ENCODE results near the gene PLCB4.

PLCB4 gene

DNA sequence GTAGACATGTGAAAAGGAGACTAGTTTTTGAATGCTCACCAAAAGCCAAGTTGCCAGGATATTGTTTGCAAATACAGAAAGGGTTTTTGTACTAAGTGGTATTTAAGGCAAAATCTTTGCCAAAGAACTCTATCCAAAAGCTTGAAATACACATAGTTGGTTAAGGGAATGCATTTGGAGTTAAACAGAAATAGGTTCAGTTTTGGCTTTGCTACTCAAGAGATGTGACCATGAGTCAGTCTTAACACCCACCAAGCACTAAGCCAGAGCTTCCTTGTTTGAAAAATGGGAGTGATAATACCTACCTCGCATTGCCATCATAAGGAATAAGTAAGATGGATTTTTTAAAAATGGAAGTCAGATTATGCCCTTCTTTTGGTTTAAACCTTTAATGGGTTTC, 253.8 kb downstream of the PLCB4 start:
- no peak for DNase-seq (ENCODE audit: low read depth in 2 of 2)

DNA sequence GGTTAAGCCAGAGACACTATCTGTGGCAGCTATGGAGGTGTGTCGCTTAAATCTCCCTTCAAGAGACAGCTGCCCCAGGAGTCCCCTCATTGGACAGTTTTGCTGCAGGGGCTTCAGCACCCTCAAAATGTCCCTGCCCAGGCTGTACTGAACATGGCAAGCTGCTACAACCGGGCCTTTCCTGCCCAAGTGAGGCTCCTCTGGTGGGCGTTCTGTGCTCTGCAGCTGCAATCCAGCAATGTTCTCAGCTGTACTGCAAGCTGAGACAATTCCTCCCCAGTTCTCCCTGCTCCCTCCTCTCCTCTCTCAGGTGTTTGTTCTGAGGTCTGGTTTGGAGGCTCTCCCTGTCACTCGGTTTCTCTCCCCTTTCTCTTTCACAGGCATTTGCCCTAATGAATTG, 254.7 kb downstream of the PLCB4 start:
- DNase-seq (ENCODE audit: low read depth in 2 of 2), result no peak

DNA sequence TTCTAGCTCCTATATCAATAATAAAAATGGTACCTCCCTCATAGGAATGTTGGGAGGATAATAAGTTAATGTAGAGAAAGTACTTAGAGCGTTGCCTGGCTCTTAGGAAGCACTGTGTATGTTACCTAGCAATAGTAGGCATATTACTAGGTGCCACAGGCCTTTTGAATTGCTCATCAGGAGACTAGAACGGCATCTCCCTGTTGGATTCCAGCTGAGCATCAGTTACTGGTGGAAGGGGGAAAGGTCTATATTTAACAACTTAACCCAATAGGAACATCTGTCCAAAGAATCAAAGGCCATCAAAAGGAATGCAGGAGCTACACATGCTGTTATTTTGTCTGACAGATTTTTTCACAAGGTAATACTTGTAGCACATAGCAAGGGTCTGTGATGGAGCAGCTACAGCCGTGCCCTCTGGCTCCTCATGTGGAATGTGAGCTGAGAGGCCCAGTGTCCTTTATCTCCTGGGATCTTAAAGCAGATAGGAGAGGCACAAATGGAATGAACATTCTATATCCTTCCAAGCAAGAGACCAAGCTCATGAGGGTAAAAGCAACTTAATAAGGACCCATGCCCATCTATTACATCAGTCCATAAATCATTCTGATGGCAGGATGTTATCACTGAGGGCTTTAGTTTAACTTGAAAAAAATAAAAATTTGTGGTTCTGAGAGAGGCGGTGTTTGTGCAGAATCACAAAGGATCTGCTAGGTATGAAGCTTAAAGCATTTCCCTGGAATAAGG, 260.6 kb downstream of the PLCB4 start:
- no peak for DNase-seq (ENCODE audit: low read depth in 2 of 2)

DNA sequence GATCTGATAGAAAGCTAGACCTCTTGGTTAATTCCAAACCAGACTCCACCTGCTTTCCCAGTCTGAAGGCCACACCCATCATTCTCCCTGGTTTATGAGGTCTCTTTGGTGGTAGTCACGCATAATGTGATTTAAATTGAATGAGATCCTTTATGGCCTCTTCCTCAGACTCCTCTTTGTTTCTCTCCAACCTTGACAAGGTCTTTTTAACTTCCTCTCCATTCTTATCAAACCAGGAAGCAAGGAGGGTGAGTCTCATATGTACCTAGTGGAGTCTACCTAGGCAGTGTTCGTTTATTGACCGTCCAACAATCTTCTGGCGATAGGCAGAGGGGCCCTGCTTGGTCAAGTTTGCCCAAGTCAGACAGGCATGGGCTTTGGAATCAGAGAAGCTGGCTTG, 261.3 kb downstream of the PLCB4 start:
- no peak for DNase-seq (ENCODE audit: low read depth in 2 of 2)

DNA sequence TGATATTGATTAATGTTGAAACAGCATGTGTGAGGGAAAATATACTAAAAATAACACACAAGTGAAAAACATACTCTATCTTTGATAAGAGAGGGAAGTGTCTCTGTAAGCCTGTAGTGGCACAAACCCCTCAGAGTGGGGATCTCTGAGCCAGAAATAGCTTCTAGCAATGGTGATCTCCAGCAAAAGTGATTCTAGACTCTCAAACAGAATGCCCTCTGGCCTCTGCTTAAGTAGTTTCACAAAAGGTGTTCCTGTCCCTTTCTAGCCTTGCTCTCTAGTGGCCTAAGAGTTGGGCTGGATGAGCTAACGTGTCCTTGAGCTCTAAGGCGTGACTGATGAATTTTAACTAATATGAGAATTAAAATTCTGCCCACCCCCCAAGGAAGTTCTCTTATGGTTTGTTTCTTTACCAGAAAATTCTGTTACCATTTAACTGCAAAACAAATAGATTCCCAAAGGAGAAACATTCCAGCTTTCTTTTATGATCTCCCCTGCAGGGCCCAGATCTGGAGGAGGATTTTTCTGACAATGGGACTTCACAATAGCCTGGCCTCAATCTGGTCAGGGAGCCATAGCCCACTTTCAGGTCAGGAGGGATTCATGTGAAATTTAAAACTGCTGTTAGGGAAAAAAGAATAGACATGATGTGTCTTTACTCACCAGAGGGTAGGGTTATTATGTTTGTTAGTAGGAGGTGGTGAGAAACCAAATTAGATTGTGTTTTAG, 263.0 kb downstream of the PLCB4 start:
- DNase-seq (ENCODE audit: low read depth in 2 of 2), result no peak

DNA sequence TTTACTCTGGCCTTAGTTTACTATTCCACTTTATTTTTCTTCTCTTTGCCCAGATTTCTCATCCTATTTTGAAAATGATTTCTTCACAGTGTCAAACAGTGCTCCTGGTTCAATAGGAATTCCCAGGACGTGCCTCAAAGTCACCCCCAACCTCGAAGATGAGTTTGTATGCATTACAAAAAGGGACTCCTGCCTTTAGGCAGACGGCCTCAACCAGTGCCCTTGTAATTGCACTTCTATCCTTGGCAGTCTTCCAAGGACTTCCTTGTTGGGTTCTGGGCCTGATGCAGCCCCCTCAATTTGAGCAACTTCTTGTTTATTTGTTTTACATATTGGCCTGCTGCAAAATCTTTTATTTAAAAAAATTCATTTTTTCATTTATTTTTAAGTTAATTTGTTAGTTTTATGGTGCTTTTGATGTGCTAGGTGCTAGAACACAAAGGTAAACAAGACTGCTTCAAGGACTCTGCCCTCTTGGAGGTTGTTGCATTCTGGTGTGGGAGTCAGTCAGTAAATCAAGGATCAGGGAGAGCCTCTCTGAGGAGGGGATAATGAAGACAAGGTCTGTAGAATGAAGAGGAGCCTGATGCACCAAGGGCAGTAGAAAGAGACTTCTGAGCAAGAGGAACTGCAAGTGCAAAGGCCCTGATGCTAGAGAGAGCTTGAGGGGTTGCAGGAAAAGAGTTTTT, 264.0 kb downstream of the PLCB4 start:
- DNase-seq (ENCODE audit: low read depth in 2 of 2), result no peak

DNA sequence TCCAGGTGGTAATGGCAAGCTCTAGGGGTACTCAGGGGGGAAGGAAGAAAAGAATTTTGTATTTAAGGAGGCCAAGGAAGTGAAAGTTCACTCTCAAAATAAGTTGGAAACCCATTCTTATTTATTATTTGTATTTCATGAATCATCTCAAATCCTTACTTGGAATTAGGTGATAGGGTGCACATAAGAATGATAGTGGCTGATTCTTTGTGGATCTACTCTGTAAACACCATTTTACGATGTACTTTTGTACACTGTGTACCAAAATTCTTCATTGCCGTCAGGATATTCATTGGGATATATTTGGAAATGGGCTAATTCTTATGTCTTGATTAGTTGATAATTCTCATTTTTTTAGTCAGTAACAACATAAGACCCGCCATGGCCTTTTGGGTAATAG, 266.0 kb downstream of the PLCB4 start:
- DNase-seq (ENCODE audit: low read depth in 2 of 2), result no peak

DNA sequence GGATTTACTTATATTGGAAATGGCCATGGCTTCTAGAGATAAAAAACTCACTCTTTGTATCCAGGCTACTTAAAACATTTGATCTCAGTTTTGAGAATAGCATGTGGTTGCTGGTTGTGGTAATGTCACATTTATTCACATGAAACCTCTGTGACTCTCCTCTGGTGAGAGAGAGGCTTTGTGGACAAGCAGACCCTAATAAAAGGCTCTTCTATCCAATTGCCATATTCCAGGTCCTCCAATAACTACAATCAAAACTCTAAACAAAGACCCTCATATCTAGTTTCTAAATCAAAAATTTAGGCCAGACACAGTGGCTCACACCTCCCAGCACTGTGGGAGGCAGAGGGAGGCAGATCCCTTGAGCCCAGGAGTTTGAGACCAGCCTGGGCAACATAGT, 269.2 kb downstream of the PLCB4 start:
- DNase-seq (ENCODE audit: low read depth in 2 of 2), result no peak

DNA sequence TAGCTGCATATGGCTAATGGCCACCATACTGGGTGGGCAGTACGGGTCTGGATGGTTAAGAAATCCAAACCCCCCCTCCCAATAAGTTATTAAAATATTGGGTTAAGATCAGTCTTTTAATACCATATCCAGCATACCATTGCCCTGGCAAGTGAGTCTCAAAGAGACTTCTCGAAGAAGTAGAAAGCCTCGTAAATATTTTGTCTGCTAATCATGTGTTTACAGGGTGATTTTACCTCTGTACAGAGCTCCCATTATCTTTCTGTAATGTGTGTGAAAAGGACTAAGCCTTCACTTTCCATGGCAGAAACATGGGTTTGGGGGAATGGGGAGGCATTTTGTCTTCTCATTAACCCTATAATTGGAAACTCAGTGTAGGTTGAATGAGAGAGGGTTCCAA, 270.8 kb downstream of the PLCB4 start:
- DNase-seq (ENCODE audit: low read depth in 2 of 2), result no peak

DNA sequence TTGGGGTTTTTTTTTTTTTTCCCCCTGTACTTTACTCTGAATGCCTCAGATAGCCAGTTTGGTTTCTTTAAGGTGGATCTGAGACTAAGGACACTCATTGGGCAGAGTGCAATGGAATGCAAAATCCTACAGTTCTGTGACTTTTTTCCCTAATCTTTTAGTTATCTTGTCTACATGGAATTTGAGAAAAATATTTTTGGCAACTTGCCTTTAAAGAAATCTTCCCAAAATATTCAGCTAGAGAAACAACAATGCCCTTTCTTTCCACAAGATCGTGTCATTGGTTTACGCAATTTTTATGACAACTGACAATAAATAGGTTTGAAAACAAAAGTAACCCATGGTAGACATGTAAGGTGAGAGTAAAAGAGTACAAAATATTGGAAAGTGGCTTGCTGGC, 273.8 kb downstream of the PLCB4 start:
- DNase-seq (ENCODE audit: low read depth in 2 of 2), result no peak

DNA sequence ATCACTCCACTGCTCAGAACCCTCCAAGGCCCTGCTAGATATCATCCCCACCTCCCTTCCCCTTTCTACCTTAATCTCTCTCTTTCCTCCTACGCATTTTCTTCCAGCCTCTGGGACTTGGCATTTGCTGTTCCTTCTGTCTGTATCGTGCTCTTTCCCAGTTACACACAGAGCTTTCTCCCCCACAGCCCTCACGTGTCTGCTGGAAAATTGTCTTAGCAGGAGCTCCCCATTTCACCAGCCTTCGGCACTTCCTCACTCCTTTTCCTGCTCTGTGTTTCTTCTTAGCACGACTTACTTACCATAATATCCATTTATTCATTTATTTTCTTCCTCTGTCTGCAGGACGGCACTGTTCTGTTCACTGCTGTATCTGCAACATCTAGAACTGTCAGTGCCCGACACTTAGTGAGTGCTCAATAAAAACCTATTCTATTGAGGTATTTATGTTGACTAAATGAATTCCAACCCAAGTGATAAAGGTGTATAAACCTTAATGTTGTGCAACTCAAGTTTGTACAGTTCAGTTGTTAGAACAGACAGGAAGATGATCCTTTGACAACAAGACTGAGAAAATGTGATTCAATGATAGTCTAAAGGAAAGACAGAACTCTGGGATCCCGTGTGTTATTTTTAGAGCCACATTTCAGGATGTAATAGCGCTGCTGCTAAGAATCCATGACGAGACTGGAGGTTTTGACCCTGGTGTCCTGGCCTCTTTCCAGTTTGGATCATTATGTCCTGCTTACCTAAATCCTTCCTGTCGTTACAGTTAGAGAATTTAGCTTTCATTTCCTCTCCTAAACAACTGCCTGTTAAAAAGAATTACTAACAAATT, 275.4 kb downstream of the PLCB4 start:
- DNase-seq (ENCODE audit: low read depth in 2 of 2), result no peak

DNA sequence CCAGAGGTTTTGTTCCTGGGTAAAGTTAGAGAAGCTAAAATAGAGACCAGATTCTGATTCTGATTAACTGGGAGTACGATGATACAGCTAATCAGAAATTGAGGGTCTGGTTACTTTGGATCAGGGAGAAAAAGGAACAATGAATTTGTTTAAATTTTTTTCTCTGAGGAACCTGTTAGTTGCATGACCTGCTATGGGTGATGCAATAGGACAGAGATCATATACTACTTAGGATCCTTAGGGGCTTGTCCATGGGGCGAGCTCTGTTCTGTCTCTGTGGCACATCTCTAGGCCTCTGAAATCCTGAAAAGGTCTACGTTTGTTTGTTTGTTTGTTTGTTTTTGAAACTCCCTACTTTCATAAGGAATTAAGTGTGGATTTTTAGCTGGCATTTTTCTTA, 279.4 kb downstream of the PLCB4 start:
- no peak for DNase-seq (ENCODE audit: low read depth in 2 of 2)

DNA sequence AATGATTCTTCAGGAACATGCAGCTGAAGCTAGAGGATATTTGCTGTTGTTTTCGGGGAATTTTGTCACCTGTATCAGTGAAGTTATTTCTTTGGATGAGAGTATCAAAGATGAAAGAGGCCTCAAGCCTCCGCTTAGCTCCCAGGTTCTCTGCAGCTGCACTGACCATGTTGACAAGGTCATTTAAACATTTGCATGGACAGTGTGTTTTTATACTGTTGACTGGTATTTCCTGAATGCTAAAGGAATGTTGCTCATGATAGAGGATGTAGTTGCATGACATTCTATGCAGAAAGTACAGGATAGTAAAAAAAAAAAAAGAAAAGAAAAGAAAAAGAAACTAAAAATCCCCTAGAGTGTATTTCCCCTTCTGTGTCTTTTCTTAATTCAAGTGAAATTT, 279.9 kb downstream of the PLCB4 start:
- DNase-seq (ENCODE audit: low read depth in 2 of 2), result no peak

DNA sequence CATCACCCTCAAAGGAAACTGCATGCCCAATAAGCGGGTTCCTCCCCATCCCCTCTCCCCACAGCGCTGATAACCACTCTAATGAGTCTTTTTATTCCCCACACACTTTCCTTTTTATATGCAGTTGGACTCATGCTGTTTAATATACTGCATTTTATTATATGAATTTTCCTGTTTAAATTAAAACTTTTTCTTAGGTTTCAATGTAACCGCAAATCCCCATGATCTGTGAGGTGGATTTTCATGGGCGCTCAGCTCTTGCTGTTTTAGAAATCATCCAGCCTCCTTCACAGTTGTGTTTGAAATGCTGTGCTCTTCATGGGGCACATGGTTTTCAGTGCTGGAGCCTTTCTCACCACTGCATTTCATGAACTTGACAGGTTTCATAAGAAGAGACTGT, 280.4 kb downstream of the PLCB4 start:
- no peak for DNase-seq (ENCODE audit: low read depth in 2 of 2)

DNA sequence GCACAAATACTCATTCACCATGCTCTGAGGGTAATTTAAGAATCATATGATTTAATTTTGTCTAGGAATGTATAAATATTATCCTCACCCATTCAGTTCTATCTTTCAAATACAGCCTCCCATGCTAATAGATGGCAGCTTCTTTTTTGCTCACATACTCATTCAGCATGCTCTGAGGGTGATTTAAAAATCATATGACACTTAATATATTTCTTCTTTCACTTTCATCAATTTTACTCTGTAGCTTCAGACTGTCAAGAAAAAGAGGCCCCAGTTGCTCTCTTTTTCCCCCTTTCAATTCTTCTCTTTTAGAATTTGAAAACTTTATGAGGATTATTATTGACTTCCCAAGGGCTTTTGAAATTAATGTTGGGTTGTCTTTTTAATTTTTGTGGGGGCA, 283.9 kb downstream of the PLCB4 start:
- DNase-seq (ENCODE audit: low read depth in 2 of 2), result no peak

DNA sequence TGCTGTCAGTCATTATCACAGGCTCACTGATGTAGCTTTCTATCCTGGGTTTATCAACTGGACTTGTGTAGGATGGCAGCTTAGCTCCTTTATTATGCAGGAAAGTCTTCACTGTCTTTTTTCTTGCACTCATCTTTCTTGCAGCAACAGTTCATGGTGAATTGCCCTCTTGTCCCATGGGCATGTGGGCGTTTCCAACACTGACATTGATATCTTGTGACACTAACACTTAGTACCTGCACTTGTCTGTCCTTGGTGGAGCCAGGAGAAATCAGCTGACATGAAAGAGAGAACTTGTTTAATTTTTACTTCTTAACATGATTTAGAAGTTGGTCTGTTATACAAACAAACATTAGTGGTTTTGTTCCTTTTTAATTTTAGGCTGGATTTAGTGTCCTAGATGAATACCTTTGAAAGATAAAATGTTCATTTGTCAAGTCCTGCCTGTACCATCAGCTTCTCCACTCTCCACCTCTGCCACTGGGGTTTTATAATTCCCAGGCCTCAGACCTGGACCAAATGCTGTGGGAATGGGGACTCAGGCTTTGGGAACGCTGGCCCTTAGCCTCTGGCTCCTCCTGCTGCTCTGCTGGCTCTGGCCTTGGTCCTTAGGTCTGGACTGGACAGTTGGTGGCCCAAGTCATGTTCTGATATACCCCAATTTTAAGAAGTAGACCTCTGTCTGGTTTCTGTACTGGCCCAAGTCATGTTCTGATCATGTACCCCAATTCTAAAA, 284.5 kb downstream of the PLCB4 start:
- DNase-seq (ENCODE audit: low read depth in 2 of 2), result no peak

DNA sequence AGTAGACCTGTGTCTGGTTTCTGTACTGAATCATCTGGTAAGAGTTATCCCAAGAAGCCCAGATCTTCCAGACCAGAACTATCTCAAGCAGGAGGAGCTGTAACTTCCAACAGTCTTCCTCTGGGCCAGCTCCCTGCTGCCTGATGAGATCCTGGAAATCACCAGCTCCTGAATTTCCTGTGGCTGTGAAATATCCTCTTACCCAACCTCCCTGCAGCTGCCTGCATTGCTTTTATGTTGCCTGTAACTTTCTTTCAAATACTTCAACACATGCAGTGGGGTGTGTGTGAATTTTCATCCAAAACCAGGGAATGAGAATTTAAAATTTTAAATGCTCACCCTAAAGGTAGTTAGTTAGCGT, 285.0 kb downstream of the PLCB4 start:
- no peak for DNase-seq (ENCODE audit: low read depth in 2 of 2)

DNA sequence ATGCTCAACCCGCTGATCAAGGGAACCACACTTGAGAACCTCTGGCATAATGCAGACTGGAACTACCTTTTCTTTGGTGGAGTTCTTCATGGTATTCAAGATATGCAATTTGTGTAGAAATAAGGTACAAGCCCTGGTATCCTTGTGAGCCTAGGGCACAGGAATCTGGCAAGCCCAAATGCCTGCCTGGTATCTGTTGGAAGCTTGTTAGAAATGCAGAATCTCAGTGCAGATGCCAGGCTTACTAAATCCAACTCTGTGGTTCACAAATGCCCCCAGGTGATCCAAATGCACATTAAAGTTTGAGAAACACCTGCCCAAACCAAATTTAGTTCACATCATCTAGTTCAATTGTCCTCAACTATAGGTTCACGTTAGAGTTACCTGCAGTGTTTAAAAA, 285.7 kb downstream of the PLCB4 start:
- DNase-seq (ENCODE audit: low read depth in 2 of 2), result no peak

DNA sequence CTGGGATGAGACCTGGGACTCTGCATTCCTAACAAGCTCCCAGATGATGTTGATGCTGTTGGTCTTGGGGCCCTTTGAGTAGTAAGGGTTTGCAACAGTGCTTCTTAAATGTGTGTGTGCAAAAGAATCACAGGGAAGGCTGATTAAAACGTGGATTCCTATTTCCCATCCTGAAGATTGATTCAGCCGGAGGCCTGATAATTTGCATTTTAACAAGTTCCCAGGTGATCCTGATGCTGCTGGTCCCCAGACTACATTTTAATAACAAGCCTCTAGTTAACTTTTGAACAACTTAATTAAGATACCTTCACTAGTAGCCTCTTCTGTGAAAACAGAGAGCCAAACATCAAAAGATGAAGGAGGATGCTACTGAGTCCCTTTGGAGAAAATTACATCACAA, 289.1 kb downstream of the PLCB4 start:
- no peak for DNase-seq (ENCODE audit: low read depth in 2 of 2)

DNA sequence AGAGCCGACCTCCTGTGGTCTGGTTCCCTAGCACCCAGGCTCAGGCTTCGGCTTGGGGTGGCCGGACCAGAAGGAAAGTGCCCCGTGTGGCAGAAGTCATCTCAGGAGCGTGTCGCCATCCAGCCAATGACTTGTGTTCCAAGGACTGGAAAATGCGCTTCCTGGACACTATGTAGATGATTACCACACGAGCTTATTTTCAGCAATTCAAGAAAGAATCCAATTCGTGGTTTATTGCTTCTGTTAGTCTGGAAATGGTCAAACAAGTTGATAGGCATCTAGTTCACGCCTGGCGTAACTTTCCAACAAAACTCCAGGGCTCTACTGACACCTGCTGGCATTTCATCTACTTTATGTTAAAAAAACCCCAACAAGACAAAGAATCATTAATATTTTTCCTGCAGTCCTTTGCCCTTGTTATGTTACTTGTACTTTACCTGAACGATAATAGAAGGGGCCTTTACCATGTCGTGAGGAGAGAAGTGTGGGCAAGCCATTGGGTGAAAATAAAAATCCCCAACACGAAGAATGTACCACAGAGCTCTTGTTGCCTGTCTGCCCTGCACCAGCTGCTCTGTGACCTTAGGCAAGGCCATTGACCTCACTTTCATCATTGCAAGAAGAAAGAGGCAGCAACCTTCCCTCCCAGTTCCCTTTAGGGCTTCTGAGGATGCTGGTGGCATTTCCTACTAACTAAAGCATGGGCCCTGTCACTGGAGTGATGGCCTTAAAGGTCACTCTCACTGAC, 290.8 kb downstream of the PLCB4 start:
- DNase-seq (ENCODE audit: low read depth in 2 of 2), result no peak

DNA sequence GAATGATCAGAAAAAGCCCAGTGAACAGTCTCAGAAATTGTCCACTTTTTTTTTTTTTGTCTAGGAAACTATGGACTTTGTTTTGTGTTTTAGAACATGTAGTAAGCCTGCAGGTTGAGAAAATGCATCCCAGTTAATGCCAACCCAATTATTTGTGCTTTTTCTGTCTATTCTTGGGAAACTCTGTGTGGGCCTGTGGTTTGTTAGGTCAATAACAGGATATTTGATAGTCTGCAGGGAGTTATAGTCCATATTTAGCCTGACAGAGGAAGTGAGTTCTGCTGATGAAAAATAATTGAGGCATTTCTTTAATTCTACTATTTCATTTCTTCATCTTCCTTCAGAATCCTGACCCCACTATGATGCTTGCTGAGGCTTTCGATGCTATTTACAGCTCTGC, 291.5 kb downstream of the PLCB4 start:
- DNase-seq (ENCODE audit: low read depth in 2 of 2), result no peak
